ENCODE results near the gene ISL2.

Gene ISL2

DNA sequence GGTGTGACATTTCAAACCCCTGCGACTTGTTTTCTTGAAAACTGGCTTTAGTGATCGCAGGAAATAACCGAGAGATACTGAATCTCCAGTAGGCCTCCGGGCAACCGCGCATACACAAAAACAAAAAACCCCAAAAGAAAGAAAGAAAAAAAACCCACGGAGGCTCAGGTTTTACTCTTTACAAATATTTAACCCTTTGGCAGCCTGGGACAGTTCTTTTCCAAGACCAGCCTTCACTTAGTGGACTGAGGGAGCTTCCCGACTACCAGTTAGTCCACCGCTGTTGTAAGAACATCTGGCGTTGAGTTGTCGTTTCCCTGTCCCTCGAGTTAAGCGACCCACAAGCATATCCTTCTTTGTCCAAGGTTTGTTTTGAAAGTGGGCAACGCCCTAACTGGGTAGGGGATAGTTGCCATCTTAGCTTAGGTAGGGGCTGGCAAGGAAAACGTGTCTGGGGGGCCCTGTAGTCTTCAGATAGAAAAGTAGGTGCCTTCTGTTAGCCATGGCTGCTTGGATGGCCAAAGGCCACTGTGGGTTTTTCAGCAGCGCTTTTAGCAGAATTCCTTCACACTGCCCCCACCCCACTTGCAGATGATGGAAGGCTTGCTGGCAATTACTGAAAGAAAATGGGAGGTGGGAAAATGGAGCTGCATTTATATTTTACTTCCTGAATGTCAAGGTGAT lies 6.9 kb downstream of the ISL2 start:
- no peaks in the 10 kb centered on the region for H3K79me2 ChIP-seq (ENCODE audit: insufficient read depth, low read depth)
- H3K36me3 ChIP-seq (ENCODE audit: insufficient read depth): no peaks in the 10 kb centered on the region
- H3K27ac ChIP-seq: no peak overlapping the region
- H3K9ac ChIP-seq: no peak overlapping the region
- no peaks in the 10 kb centered on the region for H3K4me1 ChIP-seq (ENCODE audit: low read depth, poor library complexity, severe bottlenecking)
- no peaks in the 10 kb centered on the region for H4K20me1 ChIP-seq (ENCODE audit: insufficient read depth)
- no peak overlapping the region for H2AFZ ChIP-seq (ENCODE audit: low read depth)
- TF ChIP-seq, protein P1, sequence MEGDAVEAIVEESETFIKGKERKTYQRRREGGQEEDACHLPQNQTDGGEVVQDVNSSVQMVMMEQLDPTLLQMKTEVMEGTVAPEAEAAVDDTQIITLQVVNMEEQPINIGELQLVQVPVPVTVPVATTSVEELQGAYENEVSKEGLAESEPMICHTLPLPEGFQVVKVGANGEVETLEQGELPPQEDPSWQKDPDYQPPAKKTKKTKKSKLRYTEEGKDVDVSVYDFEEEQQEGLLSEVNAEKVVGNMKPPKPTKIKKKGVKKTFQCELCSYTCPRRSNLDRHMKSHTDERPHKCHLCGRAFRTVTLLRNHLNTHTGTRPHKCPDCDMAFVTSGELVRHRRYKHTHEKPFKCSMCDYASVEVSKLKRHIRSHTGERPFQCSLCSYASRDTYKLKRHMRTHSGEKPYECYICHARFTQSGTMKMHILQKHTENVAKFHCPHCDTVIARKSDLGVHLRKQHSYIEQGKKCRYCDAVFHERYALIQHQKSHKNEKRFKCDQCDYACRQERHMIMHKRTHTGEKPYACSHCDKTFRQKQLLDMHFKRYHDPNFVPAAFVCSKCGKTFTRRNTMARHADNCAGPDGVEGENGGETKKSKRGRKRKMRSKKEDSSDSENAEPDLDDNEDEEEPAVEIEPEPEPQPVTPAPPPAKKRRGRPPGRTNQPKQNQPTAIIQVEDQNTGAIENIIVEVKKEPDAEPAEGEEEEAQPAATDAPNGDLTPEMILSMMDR (conservative IDR thresholded peaks at IDR 0.05; ENCODE audit: low read depth, low read length): no peak
- no peak overlapping the region for H3K4me3 ChIP-seq (IDR thresholded peaks at IDR 0.05; ENCODE audit: insufficient read depth, low read depth, low read length)
- no peaks in the 10 kb centered on the region for H3K27me3 ChIP-seq (ENCODE audit: insufficient read depth, low read depth)
- H3K4me2 ChIP-seq: no peak overlapping the region

- Histone ChIP-seq H3K36me3 (ENCODE audit: insufficient read depth) (no peaks in the 10 kb centered on the region), H3K27me3 (ENCODE audit: insufficient read depth, low read depth) (no peaks in the 10 kb centered on the region), H3K4me1 (ENCODE audit: low read depth, poor library complexity, severe bottlenecking) (no peaks in the 10 kb centered on the region), H3K27ac (no peak overlapping the region), H2AFZ (ENCODE audit: low read depth) (no peak overlapping the region), H3K79me2 (ENCODE audit: insufficient read depth, low read depth) (no peaks in the 10 kb centered on the region), H3K4me3 (IDR thresholded peaks at IDR 0.05; ENCODE audit: insufficient read depth, low read depth, low read length) (no peak overlapping the region), H4K20me1 (ENCODE audit: insufficient read depth) (no peaks in the 10 kb centered on the region), H3K4me2 (no peak overlapping the region), H3K9ac (no peak overlapping the region)
- TF ChIP-seq, protein P1 (conservative IDR thresholded peaks at IDR 0.05; ENCODE audit: low read depth, low read length): no peak
Measured at GRCh38 chr15:76344893-76345582, 8.5 kb downstream of the ISL2 start.

- H3K36me3 ChIP-seq (ENCODE audit: insufficient read depth): no peaks in the 10 kb centered on the region
- H3K27ac ChIP-seq: no peak overlapping the region
- H3K4me1 ChIP-seq (ENCODE audit: low read depth, poor library complexity, severe bottlenecking): no peaks in the 10 kb centered on the region
- TF ChIP-seq, protein P1 (conservative IDR thresholded peaks at IDR 0.05; ENCODE audit: low read depth, low read length): no peak
- H3K4me2 ChIP-seq: no peak overlapping the region
- no peaks in the 10 kb centered on the region for H3K27me3 ChIP-seq (ENCODE audit: insufficient read depth, low read depth)
- no peaks in the 10 kb centered on the region for H3K79me2 ChIP-seq (ENCODE audit: insufficient read depth, low read depth)
- H3K4me3 ChIP-seq (IDR thresholded peaks at IDR 0.05; ENCODE audit: insufficient read depth, low read depth, low read length): no peak overlapping the region
- no peak overlapping the region for H3K9ac ChIP-seq
- H2AFZ ChIP-seq (ENCODE audit: low read depth): no peak overlapping the region
- no peaks in the 10 kb centered on the region for H4K20me1 ChIP-seq (ENCODE audit: insufficient read depth)
Measured at GRCh38 chr15:76345583-76345879, 9.0 kb downstream of the ISL2 start.

GRCh38 chr15:76345880-76346668 lies 9.5 kb downstream of the ISL2 start:
- TF ChIP-seq, protein P1 (conservative IDR thresholded peaks at IDR 0.05; ENCODE audit: low read depth, low read length): no peak
- no peak overlapping the region for H3K4me3 ChIP-seq (IDR thresholded peaks at IDR 0.05; ENCODE audit: insufficient read depth, low read depth, low read length)
- no peak overlapping the region for H3K9ac ChIP-seq
- H3K4me2 ChIP-seq: no peak overlapping the region
- H3K27me3 ChIP-seq (ENCODE audit: insufficient read depth, low read depth): no peaks in the 10 kb centered on the region
- H3K27ac ChIP-seq: no peak overlapping the region
- no peaks in the 10 kb centered on the region for H3K4me1 ChIP-seq (ENCODE audit: low read depth, poor library complexity, severe bottlenecking)
- no peaks in the 10 kb centered on the region for H4K20me1 ChIP-seq (ENCODE audit: insufficient read depth)
- H2AFZ ChIP-seq (ENCODE audit: low read depth): no peak overlapping the region
- no peaks in the 10 kb centered on the region for H3K36me3 ChIP-seq (ENCODE audit: insufficient read depth)
- no peaks in the 10 kb centered on the region for H3K79me2 ChIP-seq (ENCODE audit: insufficient read depth, low read depth)
